Breast epithelium (tissue), 3 donors: ENCODE results near the gene KMT2E.

ENCODE experiments used
- CTCF ChIP-seq, 3 donors: fragments of 450-650 bp; IDR thresholded peaks; one replicate each; pipeline ENCODE4 v1.5.1; 2016 to 2017; ENCODE audit warnings: antibody characterized with exemption in 3 of 3, mild to moderate bottlenecking in 3 of 3, moderate library complexity in 3 of 3
- POLR2A ChIP-seq: fragments of 450-650 bp; IDR thresholded peaks from one replicate; pipeline ENCODE4 v1.6.1; 2016; ENCODE audit warnings: antibody characterized with exemption, mild to moderate bottlenecking, moderate library complexity
- POLR2AphosphoS5 ChIP-seq, 3 donors: sonication (generic); formaldehyde crosslinking; IDR thresholded peaks; one replicate each; pipeline ENCODE4 v1.6.1; 2017; ENCODE audit warnings: antibody characterized with exemption in 3 of 3

GRCh38 chr7:105060923-105061322 is 46.9 kb downstream of the KMT2E start:
- TF ChIP-seq POLR2AphosphoS5 (IDR thresholded peaks at IDR 0.05) (no peak), CTCF (IDR thresholded peaks at IDR 0.05) (no peak), POLR2A (no peak)
